GM12878 (cell line): ENCODE data around the gene GSTA3. TPM values are rescaled to one million over a fixed set of nuclear protein-coding genes. Genes with fewer than 3 reads are reported as not detected.
A peak's percentile ranks its signal among the peaks of the same experiment; 100 is the strongest.

Experiments used
- ATAC-seq: fragments of 200-7000 bp; cut with Tn5 transposase; 3 replicates; pipeline ENCODE4 v1.9.1; 2020; ENCODE audit warnings: mild to moderate bottlenecking, moderate library complexity
- BruUV-seq: library from RNA; stranded (reverse); fragments of 400-500 nt; replicated peaks from 2 replicates; lab custom pipeline; 2021; lab: Mats Ljungman, UMichigan
- CTCF ChIA-PET: fragments of 300-600 bp; sonication (Branson Sonifier 250); formaldehyde crosslinking; extraction: SDS; loops from one replicate; lab custom pipeline; 2021; ENCODE audit warnings: inconsistent platforms; lab: Yijun Ruan, JAX
- POLR2A ChIA-PET: fragments of 350-600 bp; formaldehyde crosslinking; extraction: SDS; loops from one replicate; lab custom pipeline; 2021; ENCODE audit warnings: inconsistent platforms; lab: Charles Lee
- RAD21 ChIA-PET: fragments of 300-600 bp; sonication (Branson Sonifier 250); formaldehyde crosslinking; loops from one replicate; lab custom pipeline; 2023; ENCODE audit warnings: antibody characterized with exemption; ENCODE audit not compliant: unreplicated experiment; lab: Charles Lee
- SMC1A ChIA-PET: fragments of 300-600 bp; sonication (Branson Sonifier 250); formaldehyde crosslinking; loops from one replicate; lab custom pipeline; 2023; ENCODE audit not compliant: unreplicated experiment, uncharacterized antibody; lab: Charles Lee
- DNase-seq: peaks from one replicate; pipeline ENCODE4 v3.0.0-alpha.2; 2011; ENCODE audit warnings: low read depth, low spot score
- FAIRE-seq: peaks from 3 replicates; lab custom pipeline; 2011; peaks lifted over from hg19 to GRCh38; lab: Jason Lieb, UNC
- H2AFZ ChIP-seq: 2 replicates; pipeline ENCODE4 v1.6.0; 2011; ENCODE audit warnings: low read depth, low read length, control low read depth; ENCODE audit not compliant: control insufficient read depth
- H3K27ac ChIP-seq: 2 replicates; pipeline ENCODE4 v1.5.1; 2011; ENCODE audit warnings: control low read depth; ENCODE audit not compliant: control insufficient read depth, insufficient read depth
- H3K27me3 ChIP-seq, 2 experiments: replicated peaks in 1 of 2; 2 replicates each; pipeline versions ENCODE4 v1.6.0 to v1.6.1; 2011; ENCODE audit warnings: low read length in 1 of 2; ENCODE audit not compliant: control insufficient read depth in 2 of 2, insufficient read depth in 2 of 2
- H3K36me3 ChIP-seq, 2 experiments: 2 replicates each; pipeline ENCODE4 v1.5.1; 2011; ENCODE audit warnings: low read length in 1 of 2; ENCODE audit not compliant: control insufficient read depth in 2 of 2, insufficient read depth in 2 of 2
- H3K4me1 ChIP-seq: 2 replicates; pipeline ENCODE4 v1.6.1; 2011; ENCODE audit warnings: mild to moderate bottlenecking, low read length, moderate library complexity, mixed read lengths; ENCODE audit not compliant: control insufficient read depth, insufficient read depth
- H3K4me2 ChIP-seq: 2 replicates; pipeline ENCODE4 v1.6.0; 2011; ENCODE audit warnings: control low read depth; ENCODE audit not compliant: control insufficient read depth, insufficient read depth
- H3K4me3 ChIP-seq: fragments of 200-600 bp; sonication (generic); 2 replicates; pipeline ENCODE4 v1.5.1; 2016
- H3K79me2 ChIP-seq: 2 replicates; pipeline ENCODE4 v1.6.0; 2011; ENCODE audit warnings: low read length; ENCODE audit not compliant: control insufficient read depth, insufficient read depth
- H3K9ac ChIP-seq: 2 replicates; pipeline ENCODE4 v1.8.0; 2011; ENCODE audit warnings: low read length, control low read depth, mixed read lengths; ENCODE audit not compliant: control insufficient read depth, insufficient read depth
- H3K9me3 ChIP-seq: replicated peaks from 3 replicates; pipeline ENCODE4 v1.5.1; 2011; ENCODE audit warnings: mild to moderate bottlenecking, low read length; ENCODE audit not compliant: control insufficient read depth, insufficient read depth
- H4K20me1 ChIP-seq: 2 replicates; pipeline ENCODE4 v1.6.0; 2011; ENCODE audit not compliant: control insufficient read depth, insufficient read depth
- EED ChIP-seq: sonication (generic); IDR thresholded peaks from 2 replicates; pipeline ENCODE4 v1.6.1; 2016; ENCODE audit warnings: antibody characterized with exemption, low read depth
- ESRRA ChIP-seq: IDR thresholded peaks from 2 replicates; pipeline ENCODE4 v1.6.1; 2012; ENCODE audit warnings: mild to moderate bottlenecking, low read length, improper control_type of control experiment
- KDM1A ChIP-seq: fragments of 200-600 bp; sonication (generic); IDR thresholded peaks from 2 replicates; pipeline ENCODE4 v1.6.1; 2016; ENCODE audit warnings: borderline replicate concordance
- MYC ChIP-seq: IDR thresholded peaks from 2 replicates; pipeline ENCODE4 v1.6.1; 2011; ENCODE audit warnings: mild to moderate bottlenecking, low read length, moderate library complexity, inconsistent platforms; ENCODE audit not compliant: insufficient read depth, insufficient replicate concordance, insufficient read length, severe bottlenecking
- NFXL1 ChIP-seq: fragments of 450-650 bp; IDR thresholded peaks from 2 replicates; pipeline ENCODE4 v1.6.1; 2017; ENCODE audit warnings: antibody characterized with exemption, mild to moderate bottlenecking, borderline replicate concordance
- RELA ChIP-seq: fragments of 450-650 bp; IDR thresholded peaks from 2 replicates; pipeline ENCODE4 v1.8.0; 2014; ENCODE audit warnings: borderline replicate concordance; ENCODE audit not compliant: partially characterized antibody
- SMAD1 ChIP-seq: fragments of 450-650 bp; IDR thresholded peaks from 2 replicates; pipeline ENCODE4 v1.6.1; 2018; ENCODE audit warnings: mild to moderate bottlenecking, low read depth; ENCODE audit not compliant: partially characterized antibody
- WRNIP1 ChIP-seq: IDR thresholded peaks from 2 replicates; pipeline ENCODE4 v1.6.1; 2011; ENCODE audit warnings: low read depth, low read length, improper control_type of control experiment, borderline replicate concordance
- WGBS: methylation state at CpG from one replicate; pipeline ENCODE4 v1.1.6; 2016; ENCODE audit warnings: low lambda C conversion rate; ENCODE audit not compliant: insufficient replicate concordance, insufficient coverage; ENCODE audit errors: missing lambda C conversion rate; 5-methylcytosine and 5-hydroxymethylcytosine counted together
- in situ Hi-C: fragments of 300-500 bp; cut with MboI; formaldehyde crosslinking; loops from 9 replicates; pipeline ENCODE4 v1.14.3; 2018; ENCODE audit warnings: mixed read lengths
- intact Hi-C: fragments of 100-400 bp; cut with micrococcal nuclease; formaldehyde crosslinking; loops from one replicate; pipeline ENCODE4 v1.14.2; 2022; ENCODE audit not compliant: unreplicated experiment
- polyA plus RNA-seq, 11 experiments: library from polyadenylated mRNA; depleted of rRNA in 4 of 11; unstranded in 6 of 11; stranded (reverse) in 5 of 11; fragments of >200 nt; fragmentation: Nextera tagmentation in 4 of 11; fragmentation: Illumina TruSeq in 1 of 11; extraction: Ambion mirVana in 4 of 11; extraction: Trizol in 1 of 11; gene quantifications; 1 replicate in 1 of 11; 2 replicates in 10 of 11; pipeline versions ENCODE4 v1.2.1 to v1.2.3, GENCODE V29; 2011 to 2016; ENCODE audit warnings: inconsistent platforms in 2 of 11, missing spikeins in 2 of 11, low read depth in 1 of 11
- total RNA-seq, 4 experiments: library from RNA; depleted of rRNA in 3 of 4; stranded (reverse); fragments of >200 nt in 3 of 4; fragmentation: Illumina TruSeq in 1 of 4; extraction: Trizol in 1 of 4; gene quantifications; 2 replicates each; pipeline versions ENCODE4 v1.2.1 to v1.2.3, GENCODE V29; 2013 to 2021

The GSTA3 gene
- total and polyA plus RNA-seq, 10 of the 15 experiments (the other 5 are each of a cell fraction or from before 2014, with no cell fraction given), result not detected

GRCh38 chr6:52942221-52942620, 32.7 kb upstream of the GSTA3 start:
- no peak overlapping the region for H2AFZ ChIP-seq
- H3K27ac ChIP-seq, result no peak overlapping the region
- in situ Hi-C loops, result no loop called here
- TF ChIP-seq ESRRA (no peak), KDM1A (no peak)
- H3K36me3 ChIP-seq, result no peaks in the 10 kb centered on the region
- H3K9ac ChIP-seq, result no peak overlapping the region
- no peaks in the 10 kb centered on the region for H4K20me1 ChIP-seq
- intact Hi-C loops, result no loop called here
- no TSS peak for BruUV-seq
- WGBS, result 45% methylated on average over 4 of the region's 4 CpGs
- no peak for DNase-seq
- H3K4me3 ChIP-seq, result no peak overlapping the region
- no peaks in the 10 kb centered on the region for H3K4me1 ChIP-seq
- FAIRE-seq, result no peak
- RAD21 ChIA-PET, result no interaction called here
- no peak for ATAC-seq
- CTCF ChIA-PET, result interaction anchor here (0.6 kb wide), 1 partner anchor 54 kb away, joined by 3 read pairs; no protein-coding TSS in a partner anchor
- H3K27me3 ChIP-seq, result no peaks in the 10 kb centered on the region
- H3K9me3 ChIP-seq, result no peaks in the 10 kb centered on the region
- POLR2A ChIA-PET, result no interaction called here
- no peak overlapping the region for H3K4me2 ChIP-seq
- H3K79me2 ChIP-seq, result no peaks in the 10 kb centered on the region
- SMC1A ChIA-PET, result no interaction called here

DNA sequence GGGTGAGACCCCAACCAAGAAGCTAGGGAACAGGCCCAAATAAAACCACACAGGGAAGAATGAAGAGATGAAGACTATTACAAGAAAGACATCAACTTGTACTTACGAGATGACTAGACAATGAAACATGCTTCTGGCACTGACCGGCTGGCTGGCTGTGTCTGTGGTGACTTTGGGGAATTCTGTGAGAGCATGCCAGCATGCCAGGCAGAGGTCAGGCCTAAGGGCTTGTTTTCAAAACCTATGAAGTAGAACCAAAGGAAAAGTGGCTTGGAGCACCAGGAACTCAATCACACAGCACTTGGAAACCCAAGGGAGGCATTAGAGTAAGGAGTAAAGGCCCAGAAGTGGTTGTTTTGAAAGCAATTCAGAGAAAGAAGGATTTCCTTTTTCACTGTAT, 28.4 kb upstream of the GSTA3 start:
- in situ Hi-C loops, result no loop called here
- no peaks in the 10 kb centered on the region for H3K79me2 ChIP-seq
- H3K27me3 ChIP-seq, result no peaks in the 10 kb centered on the region
- H3K4me2 ChIP-seq, result no peak overlapping the region
- no peaks in the 10 kb centered on the region for H4K20me1 ChIP-seq
- CTCF ChIA-PET, result no interaction called here
- POLR2A ChIA-PET, result no interaction called here
- no peaks in the 10 kb centered on the region for H3K9me3 ChIP-seq
- no peak overlapping the region for H3K27ac ChIP-seq
- BruUV-seq, result no TSS peak
- no peak overlapping the region for H3K4me3 ChIP-seq
- H3K36me3 ChIP-seq, result no peaks in the 10 kb centered on the region
- H3K4me1 ChIP-seq, result no peaks in the 10 kb centered on the region
- DNase-seq (no peak), FAIRE-seq (no peak), ATAC-seq (peak; percentile 30; the same call in 1 of the 3 replicates)
- SMC1A ChIA-PET, result no interaction called here
- WGBS, result 19% methylated on average over 2 of the region's 2 CpGs
- no peak overlapping the region for H2AFZ ChIP-seq
- intact Hi-C loops, result no loop called here
- RAD21 ChIA-PET, result no interaction called here
- no peak for TF ChIP-seq WRNIP1
- TF ChIP-seq MYC, result no peak
- no peak for TF ChIP-seq RELA
- TF ChIP-seq NFXL1, result no peak
- TF ChIP-seq SMAD1, result no peak
- no peak for TF ChIP-seq EED
- H3K9ac ChIP-seq, result no peak overlapping the region
